ENCODE data around the gene CTDNEP1. TPM values are rescaled to one million over a fixed set of nuclear protein-coding genes. Genes with fewer than 3 reads are reported as not detected.
A peak's percentile ranks its signal among the peaks of the same experiment; 100 is the strongest.

CTDNEP1 gene
- total and polyA plus RNA-seq, 8 donors = 23.9 to 85.1 (median 73.9) TPM

DNA sequence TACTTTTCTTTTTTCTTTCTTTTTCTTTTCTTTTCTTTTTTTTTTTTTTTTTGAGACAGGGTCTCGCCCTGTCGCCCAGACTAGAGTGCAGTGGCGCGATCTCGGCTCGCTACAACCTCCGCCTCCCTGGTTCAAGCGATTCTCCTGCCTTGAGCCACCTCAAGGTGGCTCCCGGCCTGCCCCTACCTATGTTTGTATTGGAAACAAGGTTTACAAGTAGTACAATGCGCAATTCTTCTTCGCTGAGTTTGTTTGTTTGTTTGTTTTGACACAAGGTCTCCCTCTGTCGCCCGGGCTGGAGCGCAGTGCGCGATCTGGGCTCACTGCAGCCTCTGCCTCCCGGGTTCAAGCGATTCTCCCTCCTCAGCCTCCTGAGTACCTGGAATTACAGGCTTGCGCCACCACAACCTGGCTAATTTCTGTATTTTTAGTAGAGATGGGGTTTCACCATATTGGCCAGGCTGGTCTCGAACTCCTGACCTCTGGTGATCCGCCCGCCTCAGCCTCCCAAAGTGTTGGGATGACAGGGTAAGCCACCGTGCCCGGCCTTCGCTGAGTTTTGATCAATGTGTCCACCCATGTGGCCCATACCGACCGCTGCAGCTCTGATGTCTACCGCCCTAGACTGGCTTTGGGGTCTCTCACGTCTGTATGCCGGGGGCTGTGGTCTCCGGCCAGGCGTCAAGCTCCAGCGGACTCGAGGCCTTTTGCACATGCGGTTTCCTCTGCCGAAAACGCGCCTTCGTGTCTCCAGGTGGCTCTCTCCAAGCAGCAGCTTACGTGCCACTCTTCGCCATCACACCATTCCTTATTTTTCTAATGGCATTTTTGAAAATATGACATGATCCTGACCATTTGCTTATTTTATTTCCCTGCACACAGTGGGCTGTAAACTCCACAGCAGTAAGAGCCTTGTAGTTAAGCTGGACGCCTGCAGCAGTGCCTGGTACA lies 44.0 kb upstream of the CTDNEP1 start:
- intact Hi-C loops (cut with DNase I; ENCODE audit: low total_unique reads) = no loop called here
- Histone ChIP-seq H3K4me3 (peak overlapping the region; percentile 32 to 50 (median 34)), H3K27me3 (peaks cover 0 to 78% (median 28%) of the 10 kb centered on the region in 3 donors)

GRCh38 chr17:7294614-7295153 lies 43.1 kb upstream of the CTDNEP1 start, which contains the start of gene YBX2:
YBX2 (minus strand) TSS chr17:7294639; CDS start chr17:7294500, 139 bp downstream.
- DNase-seq = peak; percentile 85 to 94
- peak within 1 kb of the TSS in 4 of 5 donors; percentile 1 to 68 (median 42) for H3K27ac ChIP-seq
- no peaks in the 10 kb centered on the region for H3K9me3 ChIP-seq
- 0 to 7% (median 1%) methylated on average over 25 to 53 of the region's 57 CpGs for WGBS, 5 donors
- H3K36me3 ChIP-seq = no peaks in the 10 kb centered on the region
- TF ChIP-seq POLR2AphosphoS5 (IDR thresholded peaks at IDR 0.05) = peak in 1 of 3 donors; percentile 39
- no peak for TF ChIP-seq POLR2A (IDR thresholded peaks at IDR 0.05)
- peak within 1 kb of the TSS; percentile 32 to 50 (median 34) for H3K4me3 ChIP-seq
- intact Hi-C loops (cut with DNase I; ENCODE audit: low total_unique reads) = no loop called here
- peaks cover 31 to 51% (median 44%) of the 10 kb centered on the region in 4 donors for H3K4me1 ChIP-seq
- H3K27me3 ChIP-seq = peaks cover 0 to 85% (median 28%) of the 10 kb centered on the region in 3 donors

More for the DNA sequence above, 44.0 kb upstream of the CTDNEP1 start:
- Histone ChIP-seq H3K9me3 (no peaks in the 10 kb centered on the region), H3K27ac (peak overlapping the region; percentile 26 to 68 (median 57)), H3K4me1 (peaks cover 31 to 51% (median 44%) of the 10 kb centered on the region in 4 donors), H3K36me3 (no peaks in the 10 kb centered on the region)
- 52 to 65% (median 57%) methylated on average over 42 of the region's 42 CpGs for WGBS, 5 donors
- no peak for TF ChIP-seq EP300 (IDR thresholded peaks at IDR 0.05)
- TF ChIP-seq, protein P1, sequence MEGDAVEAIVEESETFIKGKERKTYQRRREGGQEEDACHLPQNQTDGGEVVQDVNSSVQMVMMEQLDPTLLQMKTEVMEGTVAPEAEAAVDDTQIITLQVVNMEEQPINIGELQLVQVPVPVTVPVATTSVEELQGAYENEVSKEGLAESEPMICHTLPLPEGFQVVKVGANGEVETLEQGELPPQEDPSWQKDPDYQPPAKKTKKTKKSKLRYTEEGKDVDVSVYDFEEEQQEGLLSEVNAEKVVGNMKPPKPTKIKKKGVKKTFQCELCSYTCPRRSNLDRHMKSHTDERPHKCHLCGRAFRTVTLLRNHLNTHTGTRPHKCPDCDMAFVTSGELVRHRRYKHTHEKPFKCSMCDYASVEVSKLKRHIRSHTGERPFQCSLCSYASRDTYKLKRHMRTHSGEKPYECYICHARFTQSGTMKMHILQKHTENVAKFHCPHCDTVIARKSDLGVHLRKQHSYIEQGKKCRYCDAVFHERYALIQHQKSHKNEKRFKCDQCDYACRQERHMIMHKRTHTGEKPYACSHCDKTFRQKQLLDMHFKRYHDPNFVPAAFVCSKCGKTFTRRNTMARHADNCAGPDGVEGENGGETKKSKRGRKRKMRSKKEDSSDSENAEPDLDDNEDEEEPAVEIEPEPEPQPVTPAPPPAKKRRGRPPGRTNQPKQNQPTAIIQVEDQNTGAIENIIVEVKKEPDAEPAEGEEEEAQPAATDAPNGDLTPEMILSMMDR (IDR thresholded peaks at IDR 0.05) = no peak
- no peak for TF ChIP-seq POLR2AphosphoS5 (IDR thresholded peaks at IDR 0.05)
- no peak for TF ChIP-seq POLR2A (IDR thresholded peaks at IDR 0.05)
- no peak for DNase-seq

DNA sequence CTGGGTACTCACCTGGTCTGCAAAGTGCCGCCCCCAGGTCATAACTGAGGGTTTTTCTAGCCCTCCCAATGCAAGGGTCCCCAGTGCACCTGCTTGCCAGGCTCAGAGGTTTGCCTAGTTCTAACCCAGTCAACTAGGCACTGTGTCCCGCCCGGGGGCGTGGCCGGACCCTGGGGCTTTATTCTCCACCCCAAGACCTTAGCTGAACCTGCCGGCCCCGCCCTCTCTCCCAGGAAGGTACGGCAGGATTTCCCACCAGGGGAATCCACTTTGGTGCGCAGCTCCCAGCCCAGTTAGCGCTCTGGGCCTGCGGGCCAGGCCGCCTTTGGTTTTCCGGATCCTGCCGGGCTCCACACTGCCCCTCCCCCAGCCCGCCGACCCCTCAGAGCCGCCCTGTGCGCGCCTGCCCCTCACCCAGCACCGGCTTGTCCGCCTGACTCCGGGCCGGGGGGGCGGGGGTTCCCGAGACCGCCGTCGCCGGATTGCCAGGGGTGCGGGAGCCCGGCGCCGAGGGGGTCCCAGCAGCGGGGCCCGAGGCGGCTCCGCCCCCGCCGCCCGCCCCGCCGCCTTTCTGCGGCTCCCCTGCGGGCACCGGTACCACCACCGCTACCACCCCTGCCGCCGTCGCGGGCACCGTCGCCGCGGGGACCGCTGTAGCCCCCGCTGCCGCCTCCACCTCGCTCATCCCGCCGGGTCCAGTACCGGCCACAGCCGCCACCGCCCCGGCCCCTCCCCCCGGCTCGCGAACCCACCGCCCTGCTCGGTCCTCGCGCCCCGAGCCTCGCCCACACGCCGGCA lies 42.5 kb upstream of the CTDNEP1 start:
- Histone ChIP-seq H3K4me1 (peaks cover 31 to 51% (median 44%) of the 10 kb centered on the region in 4 donors), H3K27ac (peak overlapping the region in 1 of 5 donors; percentile 68), H3K4me3 (peak overlapping the region; percentile 32 to 50 (median 34)), H3K27me3 (peaks cover 0 to 92% (median 28%) of the 10 kb centered on the region in 3 donors), H3K36me3 (no peaks in the 10 kb centered on the region), H3K9me3 (no peaks in the 10 kb centered on the region)
- no peak for TF ChIP-seq EP300 (IDR thresholded peaks at IDR 0.05)
- no peak for TF ChIP-seq POLR2A (IDR thresholded peaks at IDR 0.05)
- no peak for TF ChIP-seq POLR2AphosphoS5 (IDR thresholded peaks at IDR 0.05)
- TF ChIP-seq, protein P1 (IDR thresholded peaks at IDR 0.05) = no peak
- peak; percentile 61 to 74 for DNase-seq
- intact Hi-C loops (cut with DNase I; ENCODE audit: low total_unique reads) = no loop called here
- WGBS, 5 donors = 4 to 15% (median 8%) methylated on average over 9 to 71 of the region's 75 CpGs

DNA sequence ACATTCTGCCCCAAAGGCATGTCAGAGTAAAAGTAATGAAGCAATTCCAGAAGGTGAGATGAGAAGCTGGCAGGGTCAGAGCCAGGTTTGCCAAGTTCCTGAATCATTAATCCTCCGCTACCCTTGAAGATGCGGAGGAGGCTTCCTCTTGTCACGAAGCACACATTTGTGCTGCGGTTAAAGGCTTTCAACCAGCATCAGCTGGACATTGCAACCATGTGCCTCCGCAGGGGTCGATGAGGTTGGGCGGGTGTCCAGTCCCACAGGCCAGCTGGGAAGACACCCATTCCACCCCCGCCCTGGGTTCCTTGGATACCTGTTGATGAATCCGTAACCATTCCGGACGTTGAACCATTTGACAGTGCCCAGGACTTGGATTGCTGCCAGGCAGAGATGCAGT lies 41.6 kb upstream of the CTDNEP1 start:
- Histone ChIP-seq H3K36me3 (no peaks in the 10 kb centered on the region), H3K27ac (peak overlapping the region in 2 of 5 donors; percentile 13 to 46), H3K4me1 (peaks cover 31 to 51% (median 44%) of the 10 kb centered on the region in 4 donors), H3K27me3 (peaks cover 0 to 90% (median 28%) of the 10 kb centered on the region in 3 donors), H3K4me3 (no peak overlapping the region), H3K9me3 (no peaks in the 10 kb centered on the region)
- no peak for DNase-seq
- 83 to 95% (median 89%) methylated on average over 10 to 11 of the region's 11 CpGs for WGBS, 5 donors
- intact Hi-C loops (cut with DNase I; ENCODE audit: low total_unique reads) = no loop called here
- TF ChIP-seq EP300 (IDR thresholded peaks at IDR 0.05) = no peak
- TF ChIP-seq POLR2A (IDR thresholded peaks at IDR 0.05) = no peak
- no peak for TF ChIP-seq POLR2AphosphoS5 (IDR thresholded peaks at IDR 0.05)
- TF ChIP-seq, protein P1 (IDR thresholded peaks at IDR 0.05) = no peak
